Fibroblast of skin of abdomen (primary cell): ENCODE results near the gene ADAM12.

ENCODE experiments used
- DNase-seq: peaks from one replicate; pipeline ENCODE4 v3.0.0-alpha.2; 2013

The ADAM12 gene

GRCh38 chr10:126046831-126047230 lies 341.4 kb downstream of the ADAM12 start:
- DNase-seq, result no peak

GRCh38 chr10:126045861-126046260 lies 342.4 kb downstream of the ADAM12 start:
- DNase-seq, result no peak

- no peak for DNase-seq
Measured at GRCh38 chr10:126043389-126043788, 344.9 kb downstream of the ADAM12 start.

- DNase-seq, result no peak
Measured at GRCh38 chr10:126042906-126043305, 345.4 kb downstream of the ADAM12 start.

- no peak for DNase-seq
Measured at GRCh38 chr10:126042354-126042753, 345.9 kb downstream of the ADAM12 start.

- no peak for DNase-seq
Measured at GRCh38 chr10:126041804-126042231, 346.5 kb downstream of the ADAM12 start.

GRCh38 chr10:126041117-126041516 lies 347.2 kb downstream of the ADAM12 start:
- no peak for DNase-seq

- no peak for DNase-seq
Measured at GRCh38 chr10:126037946-126038345, 350.3 kb downstream of the ADAM12 start.

GRCh38 chr10:126036515-126036914 lies 351.8 kb downstream of the ADAM12 start:
- DNase-seq, result no peak

- DNase-seq, result no peak
Measured at GRCh38 chr10:126034586-126034985, 353.7 kb downstream of the ADAM12 start.

- DNase-seq, result no peak
Measured at GRCh38 chr10:126029999-126030398, 358.3 kb downstream of the ADAM12 start.

GRCh38 chr10:126027692-126028091 lies 360.6 kb downstream of the ADAM12 start:
- no peak for DNase-seq

- no peak for DNase-seq
Measured at GRCh38 chr10:126022841-126023240, 365.4 kb downstream of the ADAM12 start.

GRCh38 chr10:126021833-126022500 lies 366.3 kb downstream of the ADAM12 start:
- no peak for DNase-seq

- no peak for DNase-seq
Measured at GRCh38 chr10:126017961-126018560, 370.2 kb downstream of the ADAM12 start.

GRCh38 chr10:126016882-126017281 lies 371.4 kb downstream of the ADAM12 start:
- no peak for DNase-seq

GRCh38 chr10:126016156-126016805 lies 372.0 kb downstream of the ADAM12 start:
- no peak for DNase-seq

- no peak for DNase-seq
Measured at GRCh38 chr10:126015413-126015812, 372.9 kb downstream of the ADAM12 start.

- DNase-seq, result peak; percentile 76
Measured at GRCh38 chr10:126014309-126014708, 374.0 kb downstream of the ADAM12 start.

GRCh38 chr10:126013489-126014281 lies 374.6 kb downstream of the ADAM12 start:
- peak; percentile 78 for DNase-seq

GRCh38 chr10:126012485-126012884 lies 375.8 kb downstream of the ADAM12 start:
- DNase-seq, result no peak

- DNase-seq, result no peak
Measured at GRCh38 chr10:126011995-126012394, 376.3 kb downstream of the ADAM12 start.

GRCh38 chr10:126009650-126010049 lies 378.6 kb downstream of the ADAM12 start:
- peak; percentile 62 for DNase-seq
